GM18526 (cell line): ENCODE measurements around the gene DUSP2.

Source experiments
- POLR2A ChIP-seq: IDR thresholded peaks from 3 replicates; pipeline ENCODE4 v1.6.1; 2011; ENCODE audit not compliant: insufficient read length; ENCODE audit errors: extremely low read depth

The DUSP2 gene

DNA sequence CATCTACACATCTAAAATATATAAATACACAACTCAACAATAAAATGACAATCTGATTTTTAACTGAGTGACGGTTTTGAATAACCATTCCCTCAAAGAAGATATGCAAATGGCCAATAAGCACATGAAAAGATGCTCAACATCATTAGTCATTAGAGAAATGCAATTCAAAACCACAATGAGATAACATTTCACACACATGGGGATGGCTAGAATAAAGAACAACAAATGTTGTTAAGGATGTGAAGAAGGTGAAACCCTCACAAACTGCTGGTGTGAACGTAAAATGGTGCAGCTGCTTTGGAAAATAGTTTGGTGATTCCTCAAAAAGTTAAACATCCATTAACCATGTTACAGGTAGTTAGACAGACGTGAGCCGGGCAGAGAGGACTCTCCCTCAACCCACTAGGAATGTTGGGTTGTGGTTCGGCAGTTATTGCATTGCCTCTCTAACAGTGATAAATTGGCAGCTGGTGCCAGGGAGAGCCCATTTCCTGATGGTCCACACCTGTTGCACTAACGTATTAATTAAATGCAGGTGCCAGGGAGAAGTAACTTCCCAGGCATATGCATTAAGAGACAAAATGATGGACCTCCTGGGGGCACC, 22.3 kb upstream of the DUSP2 start:
- TF ChIP-seq POLR2A = no peak

DNA sequence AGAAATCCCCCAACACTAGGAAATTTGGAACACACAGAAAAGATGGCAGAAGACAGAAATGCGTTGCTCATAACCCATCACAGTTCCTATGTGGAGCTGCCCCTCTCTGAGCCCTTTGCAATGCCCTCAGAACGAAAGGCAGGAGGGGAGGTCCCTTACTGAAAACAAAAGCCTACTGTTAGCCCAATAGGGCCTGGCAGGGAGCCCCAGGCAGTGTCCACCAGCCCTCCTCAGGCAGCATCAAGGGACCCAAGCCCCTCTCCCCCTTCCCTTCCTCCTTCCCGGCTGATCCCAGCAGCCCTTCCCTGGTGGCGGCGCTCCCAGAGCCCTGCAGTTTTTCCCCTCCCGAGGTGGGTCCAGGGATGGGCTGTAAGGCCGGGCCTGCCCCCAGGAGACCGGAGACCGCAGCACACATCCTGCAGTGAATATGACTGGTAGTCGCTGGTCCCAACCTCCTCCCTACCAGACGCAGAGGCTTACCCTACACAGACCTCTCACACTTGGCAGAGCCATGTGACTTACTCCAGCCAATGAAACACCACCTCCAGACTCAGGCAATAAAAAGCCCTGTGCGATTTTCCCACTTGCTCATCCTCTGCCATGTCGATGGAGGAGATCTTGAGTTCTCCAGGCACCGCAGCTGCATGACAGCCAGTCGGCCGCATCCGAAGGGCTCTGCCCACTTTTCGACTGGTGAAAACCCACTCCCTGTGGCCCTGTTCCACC, 19.4 kb upstream of the DUSP2 start:
- TF ChIP-seq POLR2A = peak; percentile 77

DNA sequence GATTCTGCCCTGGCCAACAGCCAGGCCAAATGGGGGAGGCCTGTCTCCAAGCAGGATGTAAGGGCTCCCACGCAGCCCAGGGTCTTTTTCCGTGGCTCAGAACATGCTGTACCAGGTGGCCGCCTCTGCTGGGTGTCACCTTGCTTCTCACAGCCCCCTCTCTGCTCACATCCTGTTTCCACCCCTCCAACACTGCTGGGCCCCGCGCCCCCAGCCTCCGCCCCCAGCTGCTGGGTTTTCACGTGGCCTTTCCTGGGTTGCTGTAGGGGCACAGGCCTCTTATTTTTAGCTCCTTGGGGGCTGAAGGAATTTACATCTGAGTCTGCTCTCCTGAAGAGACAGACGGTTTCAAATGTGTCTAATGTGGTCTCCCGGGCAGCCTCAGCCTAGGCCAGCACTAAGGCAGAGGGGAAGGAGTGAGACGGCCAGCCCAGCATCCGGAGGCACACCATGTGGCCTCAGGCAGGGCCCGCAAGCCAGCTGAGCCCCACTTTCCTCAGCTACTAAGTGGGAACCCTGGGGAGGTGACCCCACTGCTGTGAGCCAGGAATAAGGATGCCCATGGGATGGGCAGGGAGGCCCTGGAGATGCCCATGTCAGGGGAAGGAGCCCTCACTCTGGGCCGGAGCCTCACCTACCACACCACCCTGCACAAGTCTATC, 18.7 kb upstream of the DUSP2 start:
- peak; percentile 54 for TF ChIP-seq POLR2A

DNA sequence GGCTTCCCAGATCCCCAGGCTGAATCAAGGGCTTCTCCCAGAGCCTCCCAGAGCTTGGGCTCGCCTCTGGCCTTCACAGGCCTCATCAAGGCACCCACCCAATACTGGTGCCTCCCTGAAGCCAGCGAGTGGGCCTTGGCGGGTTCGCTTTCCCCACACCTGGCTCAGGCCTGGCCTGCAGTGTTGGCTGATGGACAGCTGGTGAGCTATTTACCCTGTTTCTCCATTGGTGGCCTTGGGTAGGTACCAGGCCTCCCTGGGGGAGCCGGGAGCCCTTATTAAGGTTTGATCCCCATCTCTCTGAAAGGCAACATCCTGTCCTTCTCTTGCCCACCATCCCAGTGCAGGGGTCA, 18.2 kb upstream of the DUSP2 start:
- TF ChIP-seq POLR2A = no peak

DNA sequence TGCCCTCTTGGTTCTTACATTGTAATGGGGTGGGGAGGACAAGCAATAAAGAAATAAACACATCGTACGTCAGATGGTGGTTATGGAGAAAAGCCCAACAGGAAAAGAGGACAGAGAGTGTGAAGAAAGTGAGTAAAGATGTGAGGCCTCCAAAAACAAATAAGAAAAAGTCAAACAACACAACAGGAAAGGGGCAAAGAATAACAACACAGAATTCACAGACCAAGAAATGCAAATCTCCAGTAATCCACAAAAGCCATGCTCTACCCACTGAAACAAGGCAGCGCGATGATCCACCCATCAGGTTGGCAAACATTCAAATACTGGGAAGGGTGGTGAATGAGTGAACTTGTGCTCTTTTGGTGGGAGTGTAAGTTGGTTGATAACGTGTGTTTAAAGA, 16.7 kb upstream of the DUSP2 start:
- TF ChIP-seq POLR2A = no peak

DNA sequence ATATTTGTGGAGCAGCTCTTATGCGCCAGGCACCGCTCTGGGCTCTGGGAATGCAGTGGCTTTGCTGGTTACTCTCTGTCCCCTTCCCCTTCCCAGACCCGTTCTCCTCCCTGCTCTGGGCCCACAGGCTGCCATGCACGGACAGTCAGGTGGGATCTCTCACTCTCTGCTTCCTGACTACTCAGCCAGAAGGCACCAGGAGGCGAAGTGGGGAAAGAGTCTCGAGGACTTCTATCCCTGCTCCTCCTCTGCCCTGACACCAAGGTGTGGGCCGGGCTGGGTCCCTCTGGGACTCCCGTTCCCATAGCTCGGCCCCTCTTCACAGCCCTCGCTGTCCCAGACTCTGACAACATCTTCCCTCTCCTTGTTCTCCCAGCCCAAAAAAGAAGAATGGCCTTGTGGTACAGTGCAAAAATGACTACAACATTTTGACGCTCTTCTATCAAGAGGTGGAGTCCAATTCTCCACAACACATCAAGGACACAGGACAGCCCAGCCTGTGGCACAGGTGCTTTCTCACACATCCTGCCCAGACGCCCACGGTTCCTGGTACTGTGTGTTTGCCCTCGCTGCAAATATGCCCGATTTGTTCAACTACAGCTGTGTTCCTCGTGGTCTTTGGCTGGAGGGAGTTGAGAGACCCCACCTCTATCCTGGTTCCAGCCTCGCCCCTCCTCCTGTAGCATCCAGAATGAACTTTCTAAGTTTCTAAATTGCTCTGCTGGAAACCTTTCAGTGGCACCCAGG, 14.0 kb upstream of the DUSP2 start:
- peak; percentile 20 for TF ChIP-seq POLR2A

DNA sequence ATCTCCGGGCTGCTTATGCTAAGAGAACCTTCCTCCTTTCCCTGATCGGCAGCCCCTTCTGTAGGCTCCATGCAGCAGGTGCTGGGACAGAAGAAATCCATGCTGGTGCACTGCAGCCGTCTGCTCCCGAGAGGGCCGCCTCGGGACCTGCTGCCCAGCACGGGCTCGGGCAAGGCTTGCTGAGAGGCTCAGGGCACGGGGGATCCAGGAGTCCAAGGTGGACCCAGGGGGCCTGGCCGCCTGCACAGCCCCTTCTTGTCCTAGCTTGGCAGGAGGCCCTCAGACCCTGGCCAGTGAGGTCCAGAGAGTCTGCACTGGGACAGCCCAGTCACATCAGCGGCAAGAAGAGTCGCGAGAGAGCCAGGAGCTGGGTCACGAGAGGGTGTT, 13.3 kb upstream of the DUSP2 start:
- TF ChIP-seq POLR2A = peak; percentile 15

DNA sequence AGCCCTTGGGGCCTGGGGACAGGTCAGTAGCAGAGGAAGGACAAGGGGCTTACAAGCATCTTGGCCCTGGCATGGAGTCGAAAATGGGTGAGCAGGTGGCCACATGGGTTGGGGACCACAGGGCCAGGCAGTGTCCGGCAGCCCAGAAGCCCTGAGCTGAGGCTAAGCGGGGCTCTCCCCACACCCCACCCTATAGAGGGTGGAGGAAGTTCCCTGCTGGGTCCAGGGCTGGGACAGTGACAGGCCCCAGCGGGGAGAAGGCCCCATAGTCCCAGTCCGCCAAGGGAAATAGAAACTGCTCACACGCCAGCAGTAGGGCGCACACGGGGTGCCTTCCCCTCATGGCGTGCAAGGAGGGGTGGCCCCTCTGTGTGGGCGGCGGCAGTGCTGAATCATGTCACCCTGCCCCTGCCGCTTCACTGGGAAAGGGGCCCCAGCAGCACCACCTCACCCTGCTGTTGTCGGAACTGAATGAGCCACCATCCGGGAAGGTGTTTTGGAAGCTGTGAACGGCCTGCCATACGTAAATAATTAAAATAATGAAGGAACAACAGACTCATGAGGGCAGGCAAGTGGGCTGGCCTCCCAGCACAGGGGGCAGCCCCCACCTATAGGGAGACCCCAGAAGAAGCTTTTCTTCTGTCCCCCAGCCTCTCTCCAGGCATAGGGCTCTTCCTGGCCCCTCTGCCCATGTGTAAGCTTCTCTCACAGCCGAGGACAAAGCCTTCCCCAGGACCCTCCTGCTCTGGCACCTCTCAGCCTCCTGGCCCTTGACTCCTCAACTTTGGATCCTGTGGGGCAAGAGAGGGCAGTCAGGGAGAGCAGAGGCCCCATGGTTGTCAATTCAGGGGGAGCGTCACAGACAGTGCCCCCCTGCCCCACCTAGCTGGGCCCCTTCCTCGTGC, 12.7 kb upstream of the DUSP2 start:
- peak; percentile 73 for TF ChIP-seq POLR2A

DNA sequence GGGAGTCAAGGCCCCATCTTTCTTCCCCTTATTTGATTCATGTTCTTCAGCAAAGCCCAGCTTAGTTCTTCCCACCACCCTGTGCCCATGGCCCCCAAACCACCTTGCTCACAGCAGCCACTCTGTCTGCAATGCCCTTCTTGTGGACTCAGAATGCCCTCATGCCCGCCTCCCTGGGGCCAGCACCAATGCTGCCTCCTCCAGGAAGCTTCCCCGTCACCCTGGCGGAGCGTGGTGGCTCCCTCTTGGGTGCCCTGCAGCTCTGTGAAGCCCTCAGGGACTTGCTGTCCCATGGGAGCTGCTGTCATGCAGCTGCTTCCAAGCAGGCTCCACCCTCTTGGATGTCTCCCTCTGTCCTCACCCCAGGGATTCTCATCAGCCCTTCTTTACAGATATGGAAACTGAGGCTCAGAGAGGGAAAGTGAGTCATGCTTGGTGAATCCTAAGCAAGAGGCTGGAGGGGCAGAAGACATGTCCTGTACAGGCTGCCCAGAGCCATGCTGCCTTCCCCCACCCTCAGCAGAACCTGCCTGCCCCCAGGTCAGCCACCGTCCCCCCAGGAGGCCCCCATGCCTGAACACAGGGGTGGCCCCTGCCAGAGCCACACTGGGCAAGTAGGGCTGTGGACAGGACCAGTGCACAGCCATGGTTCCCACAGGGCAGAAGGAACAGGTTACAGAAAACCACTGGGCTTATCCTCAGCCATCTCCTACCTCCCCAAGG, 11.8 kb upstream of the DUSP2 start:
- TF ChIP-seq POLR2A = peak; percentile 33

DNA sequence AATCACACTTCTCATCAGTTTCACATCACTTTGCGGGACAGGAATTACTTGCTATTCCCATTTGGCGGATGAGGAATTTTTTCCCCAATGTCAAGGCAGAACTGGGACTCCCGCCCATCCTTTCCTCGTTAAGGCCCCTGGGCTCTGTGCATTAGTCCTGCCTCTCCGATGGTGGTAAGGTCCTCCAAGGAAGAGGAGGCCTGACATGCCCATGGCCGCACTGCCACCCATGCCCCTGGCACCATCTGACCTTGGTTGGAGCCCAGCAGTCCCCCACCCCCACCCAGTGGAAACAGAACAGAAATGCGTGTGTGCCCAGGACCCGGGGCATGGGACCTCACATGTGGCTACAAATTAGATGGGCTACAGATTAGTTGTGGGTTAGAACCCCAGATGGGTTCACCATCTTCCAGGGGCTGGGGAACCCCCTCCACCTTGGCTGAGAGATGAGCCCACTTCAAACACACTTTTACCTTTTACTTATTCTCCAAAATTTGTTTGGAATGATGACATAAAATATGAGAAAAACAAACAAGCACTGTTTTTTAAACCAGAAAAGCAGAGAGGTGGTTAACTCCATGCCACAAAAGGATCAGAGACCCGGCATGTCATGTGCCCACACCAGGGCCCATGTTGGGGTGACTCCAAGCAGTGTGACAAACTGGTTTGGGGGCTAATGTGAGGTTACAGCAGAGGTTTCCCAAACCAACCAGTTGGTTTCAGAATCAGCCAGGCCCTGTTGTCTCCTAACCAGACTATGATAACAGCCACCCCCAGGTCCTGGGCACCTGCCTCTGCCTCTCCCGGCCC, 11.0 kb upstream of the DUSP2 start:
- no peak for TF ChIP-seq POLR2A

DNA sequence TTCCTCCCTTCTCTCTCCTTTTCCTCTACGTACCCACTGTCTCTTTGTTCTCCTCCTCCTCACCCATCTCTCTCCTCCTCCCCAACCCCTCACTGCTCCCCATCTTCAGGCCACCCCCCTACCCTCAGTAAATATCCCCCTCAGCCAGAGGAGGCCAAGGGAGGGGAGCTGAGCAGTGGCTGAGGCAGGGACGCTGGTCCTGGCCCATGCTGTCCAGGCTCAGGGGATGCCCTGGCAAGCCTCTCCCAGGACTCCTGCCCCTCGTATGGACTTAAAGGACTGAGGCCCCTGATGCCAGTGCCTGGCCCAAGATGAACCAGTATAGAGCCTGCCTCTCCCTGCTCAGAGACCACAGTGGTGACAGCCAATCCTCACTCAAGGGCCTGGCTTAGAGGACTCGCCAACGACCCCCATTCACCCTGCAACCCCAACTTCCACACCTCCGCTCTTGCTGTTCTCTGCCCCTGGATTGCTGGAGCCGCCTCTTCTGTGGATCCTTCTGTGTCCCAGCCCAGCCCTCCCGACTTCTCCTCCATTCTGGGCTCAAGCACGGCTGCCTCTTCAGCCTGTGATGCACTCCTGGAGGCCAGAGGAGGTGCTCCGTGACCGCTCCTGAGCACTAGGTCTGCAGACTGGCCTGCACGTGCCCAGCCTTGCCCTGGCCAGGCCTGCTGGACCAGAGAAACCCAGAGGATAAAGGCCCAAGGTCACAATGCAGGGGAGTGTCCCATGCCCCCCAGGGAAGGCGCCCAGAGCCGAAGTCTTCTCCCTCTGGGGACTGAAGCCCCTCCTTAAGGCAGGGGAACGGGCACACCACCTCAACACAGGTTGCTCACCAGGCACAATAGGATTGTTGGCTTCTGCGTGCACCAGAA, 9.5 kb upstream of the DUSP2 start:
- TF ChIP-seq POLR2A = no peak

DNA sequence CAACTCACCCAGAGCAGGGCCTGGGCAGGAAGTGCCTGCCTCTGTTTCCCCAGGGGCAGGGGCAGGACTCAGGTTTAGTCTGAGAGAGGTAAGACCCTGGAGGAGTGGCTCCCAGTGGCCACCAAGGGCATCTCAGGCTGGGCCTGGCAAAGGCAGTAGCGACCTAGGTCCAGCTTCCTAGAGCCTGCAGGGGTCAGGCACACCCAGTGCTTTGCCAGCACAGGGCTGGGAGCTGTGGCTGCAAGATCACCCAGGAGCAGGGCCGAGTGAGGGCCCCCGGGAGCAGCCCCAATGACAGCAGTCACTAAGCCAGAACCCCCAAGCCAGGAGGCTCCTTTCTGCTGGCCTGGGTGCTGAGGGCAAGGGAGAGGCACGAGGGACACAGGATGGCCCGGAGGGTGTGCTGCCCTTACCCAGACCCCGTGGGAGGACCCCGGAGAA, 8.8 kb upstream of the DUSP2 start:
- no peak for TF ChIP-seq POLR2A
